GM18505 (cell line): ENCODE results near the gene SLC6A17.

Experiments
- ATAC-seq: cut with Tn5 transposase; IDR thresholded peaks from one replicate; pipeline ENCODE4 v1.9.1; 2021; ENCODE audit not compliant: unreplicated experiment
- POLR2A ChIP-seq: IDR thresholded peaks from 4 replicates; pipeline ENCODE4 v1.6.1; 2011; ENCODE audit warnings: borderline replicate concordance; ENCODE audit not compliant: insufficient read depth, insufficient read length; ENCODE audit errors: extremely low read depth

The SLC6A17 gene

DNA sequence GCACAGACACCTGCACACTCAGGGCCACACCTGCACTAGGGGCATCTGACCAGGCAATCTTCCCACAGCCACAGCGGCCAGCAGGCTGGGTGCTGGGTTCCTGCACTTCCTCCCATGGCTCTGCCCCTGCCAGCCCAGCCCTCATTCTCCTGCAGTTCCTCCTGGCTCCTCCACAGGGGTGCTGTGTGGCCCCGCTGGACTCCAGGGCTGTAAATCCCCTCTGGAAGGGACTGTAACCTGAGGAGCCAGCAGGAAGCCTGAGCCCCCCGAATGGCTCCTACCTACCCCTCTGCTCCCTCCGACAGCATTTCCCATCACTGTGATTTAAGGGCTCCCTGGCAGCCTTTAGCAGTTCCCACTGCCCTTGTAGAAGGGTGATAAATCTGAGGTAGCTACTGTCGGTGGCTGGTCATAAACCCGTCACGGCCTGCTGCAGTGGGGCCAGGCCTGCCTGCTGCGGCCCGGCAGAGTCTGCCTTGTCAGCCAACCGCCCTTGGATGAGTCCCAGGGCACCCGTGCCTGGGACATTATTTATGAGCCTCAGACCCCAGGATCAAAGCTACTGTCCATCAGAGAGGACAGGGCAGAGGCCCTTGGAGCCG lies 29.2 kb upstream of the SLC6A17 start:
- TF ChIP-seq POLR2A, result no peak
- ATAC-seq, result no peak

DNA sequence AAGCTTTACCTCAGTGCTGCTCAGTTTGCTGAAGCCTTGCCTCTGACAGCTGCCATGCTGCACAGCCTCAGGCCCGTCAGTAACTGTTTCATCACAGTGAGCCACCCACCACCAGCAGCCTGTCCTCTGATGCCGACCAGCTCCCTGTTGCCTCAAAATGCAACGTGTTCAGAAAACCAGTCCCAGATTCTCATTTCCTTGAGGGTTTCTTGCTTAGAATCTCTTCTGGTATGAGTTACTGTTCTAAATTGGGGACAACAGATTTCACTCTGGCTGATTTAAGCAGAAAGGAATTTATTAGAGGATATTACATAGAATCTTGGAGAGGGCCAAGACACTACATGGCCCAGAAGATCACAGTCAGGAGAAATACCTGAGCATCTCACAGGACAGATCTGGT lies 27.1 kb upstream of the SLC6A17 start:
- ATAC-seq, result no peak
- no peak for TF ChIP-seq POLR2A

DNA sequence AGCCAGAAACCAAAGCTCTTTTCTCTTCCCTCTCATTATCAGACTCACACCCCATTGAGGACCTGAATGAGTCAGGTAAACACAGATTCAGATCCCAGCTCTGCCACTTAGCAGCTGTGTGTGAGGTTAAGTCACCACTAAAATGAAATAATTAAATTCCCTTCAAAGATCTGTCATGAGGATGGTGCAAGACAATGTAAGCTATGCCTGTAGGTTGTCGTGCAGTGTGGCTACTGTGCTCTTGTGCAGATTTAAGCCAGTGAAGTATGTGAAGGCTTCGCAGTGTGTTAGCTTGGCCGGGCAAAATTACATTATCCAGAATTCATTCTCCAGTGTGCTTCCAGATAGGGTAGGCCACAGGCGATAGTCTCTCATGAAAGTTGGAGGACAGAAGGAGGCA lies 24.5 kb upstream of the SLC6A17 start:
- no peak for TF ChIP-seq POLR2A
- ATAC-seq, result no peak

- no peak for ATAC-seq
- TF ChIP-seq POLR2A, result no peak
These were observed 20.1 kb upstream of the SLC6A17 start for GRCh38 chr1:110130113-110130591.

DNA sequence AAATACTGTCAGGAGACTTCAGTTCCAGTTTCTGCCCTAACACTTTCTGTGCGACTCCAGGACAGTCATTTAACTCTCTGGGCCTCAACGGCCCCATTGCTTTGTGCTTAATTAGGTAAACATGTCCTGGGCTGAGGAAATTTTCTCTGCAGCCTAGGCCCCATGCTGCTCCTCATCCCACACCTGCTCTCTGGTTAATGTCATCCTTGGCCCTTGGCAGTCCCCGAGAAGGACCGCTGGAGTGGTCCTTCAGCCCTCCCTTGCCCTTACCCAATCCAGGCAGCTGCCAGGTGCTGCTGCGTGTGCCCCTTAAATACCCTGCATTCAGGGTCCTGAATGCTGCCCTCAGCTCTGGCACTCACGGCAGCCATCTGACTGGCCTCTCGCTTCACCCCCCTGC lies 19.3 kb upstream of the SLC6A17 start:
- TF ChIP-seq POLR2A, result no peak
- no peak for ATAC-seq

- no peak for TF ChIP-seq POLR2A
- no peak for ATAC-seq
These were observed 17.6 kb upstream of the SLC6A17 start for GRCh38 chr1:110132682-110133081.

DNA sequence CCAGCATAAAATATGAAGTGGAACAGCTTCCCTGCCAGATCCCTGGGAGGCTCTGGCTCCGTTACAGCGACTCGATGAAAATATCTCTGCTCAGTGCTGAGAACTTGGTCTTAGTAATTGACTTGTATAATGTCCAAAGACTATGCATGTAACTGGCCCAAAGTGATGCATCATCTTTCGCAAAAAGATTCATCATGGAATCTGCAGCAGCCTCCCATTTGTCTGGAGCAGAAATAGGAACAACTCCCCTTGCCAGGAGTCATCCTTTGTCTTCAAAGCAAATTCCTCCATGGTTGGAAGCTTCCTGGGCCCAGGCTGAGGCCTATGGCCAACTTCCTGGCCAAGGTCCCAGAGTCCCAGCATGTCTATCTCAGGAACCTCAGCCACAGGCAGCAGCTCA lies 16.9 kb upstream of the SLC6A17 start:
- no peak for ATAC-seq
- TF ChIP-seq POLR2A, result no peak

DNA sequence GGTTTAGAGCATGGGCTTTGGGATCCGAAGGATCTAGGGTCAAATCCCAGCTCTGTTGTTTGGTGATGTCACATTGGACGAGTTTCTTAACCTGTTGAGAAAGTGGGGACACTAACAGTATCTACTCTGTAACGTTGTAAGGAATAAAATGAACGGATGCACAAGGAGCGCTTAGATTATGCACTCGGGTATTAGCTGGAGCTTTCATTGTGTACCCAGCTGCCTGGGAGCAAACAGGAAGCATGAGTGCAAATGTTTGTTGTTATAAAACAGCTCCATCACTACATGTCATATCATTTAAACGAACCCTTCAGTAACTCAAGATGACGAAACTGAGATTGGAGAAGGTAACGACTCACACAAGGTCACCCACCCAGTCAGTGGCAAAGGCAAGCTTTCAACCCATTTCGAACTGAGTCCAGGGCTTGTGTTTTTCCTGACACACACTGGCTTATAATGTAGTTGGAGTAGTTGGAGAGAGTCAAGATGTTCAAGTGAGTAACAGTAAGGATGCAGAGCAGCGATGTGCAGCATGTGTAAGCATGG lies 16.2 kb upstream of the SLC6A17 start:
- TF ChIP-seq POLR2A, result no peak
- ATAC-seq, result no peak

DNA sequence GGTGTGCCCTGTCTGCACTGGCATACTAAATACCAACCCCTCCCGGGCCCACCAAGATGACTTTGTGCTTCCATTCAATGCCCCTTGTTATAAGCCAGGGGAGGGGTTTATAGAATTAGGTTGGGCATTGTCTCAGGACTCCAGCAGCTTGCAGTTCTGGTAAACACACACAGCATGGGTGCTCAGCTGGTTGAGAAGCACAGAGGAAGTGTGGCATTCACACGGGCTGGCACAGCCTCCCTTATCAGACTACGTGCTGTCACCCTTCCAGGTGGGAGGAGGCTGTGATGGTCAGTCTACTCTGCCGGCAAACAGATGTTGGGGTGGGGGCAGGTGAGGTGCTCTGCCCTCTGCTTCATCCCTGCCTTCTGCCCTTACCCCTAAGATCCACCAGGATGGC lies 15.0 kb upstream of the SLC6A17 start:
- no peak for ATAC-seq
- no peak for TF ChIP-seq POLR2A

DNA sequence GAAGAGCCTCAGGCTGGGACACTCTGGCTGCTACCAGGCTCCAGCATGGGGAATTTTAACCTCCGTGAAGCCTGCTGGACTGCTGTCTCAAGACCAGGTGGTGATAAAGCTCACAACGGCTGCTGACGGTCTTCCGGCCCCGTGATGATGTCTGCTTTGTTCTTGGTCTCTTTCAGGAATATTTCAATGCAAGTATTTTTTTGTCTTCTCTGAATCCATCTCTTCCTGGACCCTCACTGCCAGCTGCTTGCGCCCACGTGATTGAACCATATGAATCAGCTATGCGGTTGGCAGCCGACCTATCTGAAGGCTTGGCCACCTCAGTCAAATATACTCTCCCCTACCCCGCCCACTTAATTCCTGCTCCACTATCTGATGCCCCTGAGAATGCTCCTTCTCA lies 14.6 kb upstream of the SLC6A17 start:
- TF ChIP-seq POLR2A, result no peak
- ATAC-seq, result no peak

DNA sequence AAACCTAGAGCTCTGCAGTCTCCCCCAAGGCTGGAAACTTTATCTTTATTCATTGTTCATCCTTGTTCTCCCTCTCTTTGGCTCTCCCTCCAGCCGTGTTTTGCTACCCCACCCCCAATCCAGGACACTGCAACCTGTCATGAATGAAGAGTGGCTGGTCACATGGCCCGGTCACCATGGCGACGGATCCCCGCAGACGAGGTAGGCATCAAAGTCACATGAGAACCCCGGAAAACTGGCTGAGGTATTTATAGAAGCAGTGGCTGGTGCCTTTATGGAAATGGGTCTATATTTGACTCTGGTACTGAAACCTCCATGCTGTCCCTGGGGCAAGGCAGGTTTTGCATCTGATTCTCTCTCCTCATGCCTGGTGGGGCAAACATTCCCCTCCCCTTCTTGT lies 13.4 kb upstream of the SLC6A17 start:
- TF ChIP-seq POLR2A, result no peak
- ATAC-seq, result no peak

- no peak for ATAC-seq
- TF ChIP-seq POLR2A, result no peak
These were observed 11.3 kb upstream of the SLC6A17 start for GRCh38 chr1:110138956-110139355.

- no peak for TF ChIP-seq POLR2A
- ATAC-seq, result no peak
These were observed 5.9 kb upstream of the SLC6A17 start for GRCh38 chr1:110144366-110144765.

DNA sequence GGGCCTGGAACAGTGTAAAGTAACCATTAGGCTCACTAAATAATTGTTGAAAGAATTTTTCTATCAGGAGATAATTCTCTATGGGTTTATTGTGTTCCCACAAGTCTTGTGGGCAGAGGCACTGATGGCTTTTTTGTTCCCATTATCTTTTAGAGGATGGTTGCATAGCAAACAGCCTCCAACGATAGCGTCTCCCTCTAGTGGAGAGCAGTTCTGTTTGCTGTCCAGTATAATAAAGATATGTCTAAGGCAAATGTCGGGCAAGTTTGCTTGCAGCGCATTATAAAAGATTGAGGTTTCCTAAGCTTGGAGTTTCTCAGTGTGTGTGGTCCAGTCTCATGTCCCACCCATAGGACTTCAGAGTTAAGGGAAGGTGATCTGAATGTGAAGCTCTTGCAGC lies 1.3 kb upstream of the SLC6A17 start:
- no peak for ATAC-seq
- TF ChIP-seq POLR2A, result no peak
